SJSA1 (cell line): ENCODE results near the gene PPHLN1. TPM values are rescaled to one million over a fixed set of nuclear protein-coding genes. Genes with fewer than 3 reads are reported as not detected.
"Not testable (repeated sequence)": the region's sequence is repeated elsewhere in the genome, so short reads cannot be mapped to it uniquely, and the experiment has no call there.

Experiments used
- DNase-seq, 2 experiments: peaks; one replicate each; pipeline ENCODE4 v3.0.0-alpha.2; 2015 to 2020; ENCODE audit warnings: low spot score in 2 of 2, low read depth in 1 of 2
- H3K27ac ChIP-seq: fragments of 250-450 bp; sonication (Bioruptor Pico); 2 replicates; pipeline ENCODE4 v1.5.1; 2020; ENCODE audit warnings: mild to moderate bottlenecking, moderate library complexity
- H3K27me3 ChIP-seq: fragments of 250-450 bp; sonication (Bioruptor Pico); replicated peaks from 2 replicates; pipeline ENCODE4 v1.5.1; 2020; ENCODE audit warnings: mild to moderate bottlenecking, moderate library complexity
- H3K36me3 ChIP-seq: fragments of 250-450 bp; sonication (Bioruptor Pico); 2 replicates; pipeline ENCODE4 v1.5.1; 2020; ENCODE audit warnings: mild to moderate bottlenecking
- H3K4me1 ChIP-seq: fragments of 250-450 bp; sonication (Bioruptor Pico); replicated peaks from 2 replicates; pipeline ENCODE4 v1.6.1; 2021; ENCODE audit warnings: mild to moderate bottlenecking
- H3K4me3 ChIP-seq: fragments of 250-450 bp; sonication (Bioruptor Pico); 2 replicates; pipeline ENCODE4 v1.5.1; 2020; ENCODE audit warnings: mild to moderate bottlenecking
- H3K9me3 ChIP-seq: fragments of 250-450 bp; sonication (Bioruptor Pico); replicated peaks from 2 replicates; pipeline ENCODE4 v1.5.1; 2020; ENCODE audit warnings: mild to moderate bottlenecking
- total RNA-seq: library from RNA; depleted of rRNA; stranded (reverse); fragments of >200 nt; shearing (Covaris generic); gene quantifications from 2 replicates; pipeline ENCODE4 v1.2.3, GENCODE V29; 2014

The PPHLN1 gene
- total RNA-seq, 1 experiment from 2014 or later: 94.3 TPM

DNA sequence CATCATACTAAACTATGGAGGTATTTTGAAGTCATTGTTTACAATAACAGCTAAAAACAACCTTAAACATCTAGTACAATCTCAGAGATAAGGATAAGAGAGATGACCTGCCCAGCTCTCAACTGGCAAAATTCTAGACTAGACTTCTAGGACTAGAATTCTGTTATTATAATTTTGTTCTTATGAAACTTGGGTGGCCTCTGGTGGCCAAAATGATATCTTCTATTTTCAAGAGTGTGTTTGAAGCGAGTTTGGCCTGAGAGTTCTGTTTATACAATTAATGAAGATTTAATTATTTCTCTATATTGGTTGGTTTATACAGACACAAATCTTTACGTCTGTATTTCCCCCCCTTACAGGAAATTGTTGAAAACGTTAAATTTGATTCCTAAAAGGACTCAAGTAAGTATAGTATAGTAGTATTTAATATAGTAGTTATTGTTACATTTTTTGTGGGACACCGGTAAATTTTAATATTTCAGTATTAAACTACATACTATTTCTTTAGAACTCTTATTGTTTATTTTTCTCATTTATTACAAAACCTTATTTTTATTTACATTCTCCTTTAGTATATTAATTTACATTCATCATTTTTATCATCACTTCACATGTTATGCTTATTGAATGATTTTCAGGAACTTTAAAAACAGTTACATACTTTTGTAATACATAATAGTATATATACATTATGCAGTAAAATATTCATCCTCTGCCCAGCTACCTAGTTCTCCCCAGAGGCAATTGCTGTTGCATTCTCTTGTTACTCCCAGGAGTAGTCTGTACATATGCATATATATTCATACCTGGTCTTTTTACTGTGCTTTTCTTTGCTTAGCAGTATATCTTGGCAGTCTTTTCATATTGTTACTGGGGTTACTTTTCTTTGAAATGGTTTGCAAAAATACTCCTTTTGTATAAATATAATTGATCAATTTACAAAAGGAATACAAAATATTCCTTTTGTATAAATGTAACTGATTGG is 6.6 kb downstream of the PPHLN1 start:
- no peak overlapping the region for H3K4me3 ChIP-seq
- no peaks in the 10 kb centered on the region for H3K9me3 ChIP-seq
- peak in 1 of 2 experiments; percentile 18 for DNase-seq
- no peaks in the 10 kb centered on the region for H3K27me3 ChIP-seq
- peaks cover 8% of the 10 kb centered on the region for H3K36me3 ChIP-seq
- H3K4me1 ChIP-seq: no peaks in the 10 kb centered on the region; the same call in 1 of the 2 replicates
- H3K27ac ChIP-seq: no peak overlapping the region

GRCh38 chr12:42336286-42336685 is 10.3 kb downstream of the PPHLN1 start:
- Histone ChIP-seq H3K27me3 (no peaks in the 10 kb centered on the region), H3K4me3 (no peak overlapping the region), H3K27ac (no peak overlapping the region), H3K4me1 (no peaks in the 10 kb centered on the region), H3K9me3 (no peaks in the 10 kb centered on the region), H3K36me3 (peaks cover 16% of the 10 kb centered on the region)
- DNase-seq: no peak

- Histone ChIP-seq H3K36me3 (peaks cover 19% of the 10 kb centered on the region), H3K27me3 (no peaks in the 10 kb centered on the region), H3K9me3 (no peaks in the 10 kb centered on the region), H3K4me3 (no peak overlapping the region), H3K27ac (no peak overlapping the region), H3K4me1 (no peaks in the 10 kb centered on the region)
- DNase-seq: no peak
These were observed 12.3 kb downstream of the PPHLN1 start for GRCh38 chr12:42338280-42338679.

- H3K4me1 ChIP-seq: no peaks in the 10 kb centered on the region
- peaks cover 12% of the 10 kb centered on the region for H3K36me3 ChIP-seq
- DNase-seq: no peak
- H3K27me3 ChIP-seq: no peaks in the 10 kb centered on the region
- no peaks in the 10 kb centered on the region for H3K9me3 ChIP-seq
- H3K27ac ChIP-seq: no peak overlapping the region
- H3K4me3 ChIP-seq: no peak overlapping the region
These were observed 16.1 kb downstream of the PPHLN1 start for GRCh38 chr12:42342028-42342427.

GRCh38 chr12:42343721-42344120 is 17.8 kb downstream of the PPHLN1 start:
- peaks cover 4% of the 10 kb centered on the region; the same call in 1 of the 2 replicates for H3K36me3 ChIP-seq
- no peaks in the 10 kb centered on the region for H3K27me3 ChIP-seq
- no peaks in the 10 kb centered on the region for H3K9me3 ChIP-seq
- DNase-seq: no peak
- H3K27ac ChIP-seq: no peak overlapping the region
- no peak overlapping the region for H3K4me3 ChIP-seq
- no peaks in the 10 kb centered on the region for H3K4me1 ChIP-seq

- no peaks in the 10 kb centered on the region for H3K4me1 ChIP-seq
- H3K9me3 ChIP-seq: no peaks in the 10 kb centered on the region
- H3K27me3 ChIP-seq: no peaks in the 10 kb centered on the region
- H3K27ac ChIP-seq: no peak overlapping the region
- H3K4me3 ChIP-seq: no peak overlapping the region
- DNase-seq: no peak
- H3K36me3 ChIP-seq: peaks cover 4% of the 10 kb centered on the region; the same call in 1 of the 2 replicates
These were observed 20.5 kb downstream of the PPHLN1 start for GRCh38 chr12:42346403-42347002.

GRCh38 chr12:42349119-42350020 is 23.4 kb downstream of the PPHLN1 start:
- not testable (repeated sequence) for DNase-seq, H3K4me1 ChIP-seq, H3K27me3 ChIP-seq, H3K27ac ChIP-seq, H3K9me3 ChIP-seq, H3K4me3 ChIP-seq
- peaks cover 15% of the 10 kb centered on the region for H3K36me3 ChIP-seq

DNA sequence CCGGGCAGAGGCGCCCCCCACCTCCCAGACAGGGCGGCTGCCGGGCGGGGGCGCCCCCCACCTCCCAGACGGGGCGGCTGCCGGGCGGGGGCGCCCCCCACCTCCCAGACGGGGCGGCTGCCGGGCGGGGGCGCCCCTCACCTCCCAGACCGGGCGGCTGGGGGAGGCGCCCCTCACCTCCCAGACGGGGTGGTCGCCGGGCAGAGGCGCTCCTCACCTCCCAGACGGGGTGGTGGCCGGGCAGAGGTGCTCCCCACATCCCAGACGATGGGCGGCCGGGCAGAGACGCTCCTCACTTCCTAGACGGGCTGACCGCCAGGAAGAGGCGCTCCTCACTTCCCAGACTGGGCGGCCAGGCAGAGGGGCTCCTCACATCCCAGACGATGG is 24.0 kb downstream of the PPHLN1 start:
- peaks cover 19% of the 10 kb centered on the region for H3K36me3 ChIP-seq
- H3K27ac ChIP-seq: not testable (repeated sequence)

GRCh38 chr12:42356344-42356743 is 30.4 kb downstream of the PPHLN1 start:
- peaks cover 38% of the 10 kb centered on the region for H3K36me3 ChIP-seq
- no peaks in the 10 kb centered on the region for H3K4me1 ChIP-seq
- H3K9me3 ChIP-seq: no peaks in the 10 kb centered on the region
- no peak overlapping the region for H3K27ac ChIP-seq
- no peaks in the 10 kb centered on the region for H3K27me3 ChIP-seq
- DNase-seq: no peak
- H3K4me3 ChIP-seq: no peak overlapping the region

More for the DNA sequence above, 24.0 kb downstream of the PPHLN1 start:
- H3K9me3 ChIP-seq, DNase-seq, H3K4me3 ChIP-seq, H3K4me1 ChIP-seq, H3K27me3 ChIP-seq: not testable (repeated sequence)

DNA sequence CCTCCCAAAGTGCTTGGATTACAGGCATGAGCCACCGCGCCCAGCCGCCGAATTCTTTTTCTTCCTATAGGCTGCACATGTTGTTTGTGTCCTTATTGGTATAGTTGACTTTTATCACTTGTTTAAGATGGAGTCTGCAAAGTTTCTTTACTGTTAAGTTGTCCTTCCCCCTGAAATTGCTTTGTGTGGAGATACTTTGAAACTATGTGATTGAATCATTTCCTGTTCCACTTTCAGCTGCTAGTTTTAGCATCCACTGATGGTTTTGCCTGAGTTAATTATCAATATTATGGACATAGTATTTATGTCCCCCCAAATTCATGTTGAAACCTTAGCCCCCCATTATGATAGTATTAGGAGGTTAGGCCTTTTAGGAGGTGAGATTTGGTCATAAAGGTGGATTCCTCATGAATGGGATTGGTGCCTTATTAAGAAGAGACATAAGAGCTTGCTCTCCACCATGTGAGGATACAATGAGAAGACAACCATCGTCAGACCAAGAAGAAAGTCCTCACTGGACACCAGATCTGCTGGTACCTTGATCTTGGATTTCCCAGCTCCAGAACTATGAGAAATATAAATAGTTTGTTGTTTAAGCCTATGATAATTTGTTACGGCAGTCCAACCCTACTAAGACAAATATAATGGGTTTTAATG is 34.9 kb downstream of the PPHLN1 start:
- no peak for DNase-seq

GRCh38 chr12:42361909-42362646 is 36.1 kb downstream of the PPHLN1 start:
- H3K27ac ChIP-seq: no peak overlapping the region
- H3K9me3 ChIP-seq: no peaks in the 10 kb centered on the region
- H3K4me3 ChIP-seq: no peak overlapping the region
- no peaks in the 10 kb centered on the region for H3K27me3 ChIP-seq
- H3K36me3 ChIP-seq: peaks cover 18% of the 10 kb centered on the region; the same call in 1 of the 2 replicates
- no peak for DNase-seq
- no peaks in the 10 kb centered on the region for H3K4me1 ChIP-seq

More for the DNA sequence above, 34.9 kb downstream of the PPHLN1 start:
- Histone ChIP-seq H3K4me3 (no peak overlapping the region), H3K36me3 (peaks cover 25% of the 10 kb centered on the region; the same call in 1 of the 2 replicates), H3K27me3 (no peaks in the 10 kb centered on the region), H3K9me3 (no peaks in the 10 kb centered on the region), H3K4me1 (no peaks in the 10 kb centered on the region), H3K27ac (no peak overlapping the region)

DNA sequence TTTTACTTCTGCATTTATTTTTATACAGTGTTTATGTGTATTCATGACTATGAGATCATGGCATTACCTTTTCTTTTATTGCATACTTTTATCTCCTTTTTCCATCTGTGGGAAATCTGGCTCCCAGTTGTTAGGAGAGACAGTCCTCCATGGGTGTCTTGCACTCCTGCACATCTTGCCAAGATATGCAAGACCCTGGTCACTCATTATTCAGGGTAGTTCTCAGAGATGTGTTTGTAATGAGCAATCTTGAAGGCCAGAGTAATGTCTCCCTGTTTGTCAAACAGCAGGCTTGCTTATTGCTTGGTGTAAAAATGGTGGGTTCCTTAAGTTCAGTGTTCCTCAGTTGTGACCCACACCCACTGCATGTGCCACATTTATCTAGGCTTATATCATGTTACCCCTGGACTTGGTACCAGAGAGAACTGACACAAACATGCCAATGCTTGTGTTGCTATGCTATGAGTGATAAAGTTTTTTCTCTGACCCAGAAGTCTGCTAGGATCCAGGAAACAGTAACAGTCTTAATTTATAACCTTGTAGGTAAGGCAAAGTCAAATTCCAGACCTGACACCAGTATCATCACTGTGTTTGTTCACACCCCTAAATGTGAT is 36.8 kb downstream of the PPHLN1 start:
- Histone ChIP-seq H3K4me3 (no peak overlapping the region), H3K9me3 (no peaks in the 10 kb centered on the region), H3K36me3 (peaks cover 18% of the 10 kb centered on the region; the same call in 1 of the 2 replicates), H3K27ac (no peak overlapping the region), H3K27me3 (no peaks in the 10 kb centered on the region), H3K4me1 (no peaks in the 10 kb centered on the region)
- no peak for DNase-seq
